ENCODE results near the gene GPR137. TPM values are rescaled to one million over a fixed set of nuclear protein-coding genes. Genes with fewer than 3 reads are reported as not detected.

GPR137 gene
- total and polyA plus RNA-seq, 9 of the 15 experiments (the other 6 are each of a cell fraction or from before 2014, with no cell fraction given), result 0.32 to 26.7 (median 10.7) TPM

GRCh38 chr11:64331569-64332371, 46.1 kb downstream of the GPR137 start (continued):
- TF ChIP-seq ZZZ3 (IDR thresholded peaks at IDR 0.05), result no peak
- TF ChIP-seq MCM3 (IDR thresholded peaks at IDR 0.05), result peak; percentile 82; the same call in 1 of the 2 replicates
- 0 out of 2 replicates have a peak, but pooled peaks have one; percentile 50 for TF ChIP-seq PHB2 (IDR thresholded peaks at IDR 0.05; ENCODE audit: low read depth)
- TF ChIP-seq HNRNPUL1 (IDR thresholded peaks at IDR 0.05; ENCODE audit: low read length), result no peak
- TF ChIP-seq STAT5A (IDR thresholded peaks at IDR 0.05; ENCODE audit: borderline replicate concordance, low read length), result no peak
- TF ChIP-seq, protein P1, sequence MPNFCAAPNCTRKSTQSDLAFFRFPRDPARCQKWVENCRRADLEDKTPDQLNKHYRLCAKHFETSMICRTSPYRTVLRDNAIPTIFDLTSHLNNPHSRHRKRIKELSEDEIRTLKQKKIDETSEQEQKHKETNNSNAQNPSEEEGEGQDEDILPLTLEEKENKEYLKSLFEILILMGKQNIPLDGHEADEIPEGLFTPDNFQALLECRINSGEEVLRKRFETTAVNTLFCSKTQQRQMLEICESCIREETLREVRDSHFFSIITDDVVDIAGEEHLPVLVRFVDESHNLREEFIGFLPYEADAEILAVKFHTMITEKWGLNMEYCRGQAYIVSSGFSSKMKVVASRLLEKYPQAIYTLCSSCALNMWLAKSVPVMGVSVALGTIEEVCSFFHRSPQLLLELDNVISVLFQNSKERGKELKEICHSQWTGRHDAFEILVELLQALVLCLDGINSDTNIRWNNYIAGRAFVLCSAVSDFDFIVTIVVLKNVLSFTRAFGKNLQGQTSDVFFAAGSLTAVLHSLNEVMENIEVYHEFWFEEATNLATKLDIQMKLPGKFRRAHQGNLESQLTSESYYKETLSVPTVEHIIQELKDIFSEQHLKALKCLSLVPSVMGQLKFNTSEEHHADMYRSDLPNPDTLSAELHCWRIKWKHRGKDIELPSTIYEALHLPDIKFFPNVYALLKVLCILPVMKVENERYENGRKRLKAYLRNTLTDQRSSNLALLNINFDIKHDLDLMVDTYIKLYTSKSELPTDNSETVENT (CRISPR knock-in tag; IDR thresholded peaks at IDR 0.05), result no peak
- TF ChIP-seq ZNF551 (CRISPR knock-in tag; IDR thresholded peaks at IDR 0.05), result no peak
- no peak for TF ChIP-seq HNRNPLL (IDR thresholded peaks at IDR 0.05; ENCODE audit: low read depth, low read length, poor library complexity, severe bottlenecking)
- TF ChIP-seq MCM7 (IDR thresholded peaks at IDR 0.05), result peak in 1 of 2 experiments; percentile 93; a peak in 2 of 4 replicates
- peak; percentile 79; the same call in 1 of the 2 replicates for TF ChIP-seq TARDBP (IDR thresholded peaks at IDR 0.05)
- TF ChIP-seq TAF15 (IDR thresholded peaks at IDR 0.05; ENCODE audit: low read depth, low read length), result no peak
- no peak for TF ChIP-seq ZNF140 (CRISPR knock-in tag; IDR thresholded peaks at IDR 0.05)
- TF ChIP-seq PRPF4 (IDR thresholded peaks at IDR 0.05; ENCODE audit: insufficient read depth, low read depth, low read length, poor library complexity, severe bottlenecking), result no peak
- TF ChIP-seq CBX8 (IDR thresholded peaks at IDR 0.05; ENCODE audit: borderline replicate concordance, extremely low read depth, low read depth, low read length, poor library complexity, severe bottlenecking), result no peak
- peak; percentile 80 for TF ChIP-seq MTA1 (IDR thresholded peaks at IDR 0.05; ENCODE audit: borderline replicate concordance)
- no peak for TF ChIP-seq KAT7 (CRISPR knock-in tag; IDR thresholded peaks at IDR 0.05; ENCODE audit: borderline replicate concordance)
- TF ChIP-seq, protein P2, sequence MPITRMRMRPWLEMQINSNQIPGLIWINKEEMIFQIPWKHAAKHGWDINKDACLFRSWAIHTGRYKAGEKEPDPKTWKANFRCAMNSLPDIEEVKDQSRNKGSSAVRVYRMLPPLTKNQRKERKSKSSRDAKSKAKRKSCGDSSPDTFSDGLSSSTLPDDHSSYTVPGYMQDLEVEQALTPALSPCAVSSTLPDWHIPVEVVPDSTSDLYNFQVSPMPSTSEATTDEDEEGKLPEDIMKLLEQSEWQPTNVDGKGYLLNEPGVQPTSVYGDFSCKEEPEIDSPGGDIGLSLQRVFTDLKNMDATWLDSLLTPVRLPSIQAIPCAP (CRISPR knock-in tag; IDR thresholded peaks at IDR 0.05; ENCODE audit: borderline replicate concordance), result no peak
- TF ChIP-seq HDAC1 (IDR thresholded peaks at IDR 0.05), result peak in 1 of 2 experiments; percentile 96; a peak in 2 of 4 replicates
- TF ChIP-seq, protein P3, sequence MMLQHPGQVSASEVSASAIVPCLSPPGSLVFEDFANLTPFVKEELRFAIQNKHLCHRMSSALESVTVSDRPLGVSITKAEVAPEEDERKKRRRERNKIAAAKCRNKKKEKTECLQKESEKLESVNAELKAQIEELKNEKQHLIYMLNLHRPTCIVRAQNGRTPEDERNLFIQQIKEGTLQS (IDR thresholded peaks at IDR 0.05), result peak; percentile 89
- TF ChIP-seq, protein P3 (CRISPR knock-in tag; conservative IDR thresholded peaks at IDR 0.05), result no peak
- TF ChIP-seq ZC3H11A (IDR thresholded peaks at IDR 0.05; ENCODE audit: low read depth, low read length), result no peak
